Measurements from ENCODE around the gene PLCE1.

GRCh38 chr10:94037286-94037685 lies 43.6 kb downstream of the PLCE1 start:
- TF ChIP-seq, protein P1, sequence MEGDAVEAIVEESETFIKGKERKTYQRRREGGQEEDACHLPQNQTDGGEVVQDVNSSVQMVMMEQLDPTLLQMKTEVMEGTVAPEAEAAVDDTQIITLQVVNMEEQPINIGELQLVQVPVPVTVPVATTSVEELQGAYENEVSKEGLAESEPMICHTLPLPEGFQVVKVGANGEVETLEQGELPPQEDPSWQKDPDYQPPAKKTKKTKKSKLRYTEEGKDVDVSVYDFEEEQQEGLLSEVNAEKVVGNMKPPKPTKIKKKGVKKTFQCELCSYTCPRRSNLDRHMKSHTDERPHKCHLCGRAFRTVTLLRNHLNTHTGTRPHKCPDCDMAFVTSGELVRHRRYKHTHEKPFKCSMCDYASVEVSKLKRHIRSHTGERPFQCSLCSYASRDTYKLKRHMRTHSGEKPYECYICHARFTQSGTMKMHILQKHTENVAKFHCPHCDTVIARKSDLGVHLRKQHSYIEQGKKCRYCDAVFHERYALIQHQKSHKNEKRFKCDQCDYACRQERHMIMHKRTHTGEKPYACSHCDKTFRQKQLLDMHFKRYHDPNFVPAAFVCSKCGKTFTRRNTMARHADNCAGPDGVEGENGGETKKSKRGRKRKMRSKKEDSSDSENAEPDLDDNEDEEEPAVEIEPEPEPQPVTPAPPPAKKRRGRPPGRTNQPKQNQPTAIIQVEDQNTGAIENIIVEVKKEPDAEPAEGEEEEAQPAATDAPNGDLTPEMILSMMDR (conservative IDR thresholded peaks at IDR 0.05; ENCODE audit: low read depth in 2 of 2), result no peak
- TF ChIP-seq POLR2AphosphoS5 (IDR thresholded peaks at IDR 0.05; ENCODE audit: low read depth) (no peak), EZH2phosphoT487 (IDR thresholded peaks at IDR 0.05; ENCODE audit: unreplicated experiment) (no peak), EZH2 (IDR thresholded peaks at IDR 0.05; ENCODE audit: low read depth, unreplicated experiment) (no peak), REST (IDR thresholded peaks at IDR 0.05; ENCODE audit: unreplicated experiment) (no peak), NANOG (IDR thresholded peaks at IDR 0.05; ENCODE audit: borderline replicate concordance) (no peak), ZNF331 (CRISPR knock-in tag; IDR thresholded peaks at IDR 0.05; ENCODE audit: low read depth) (no peak), CREB1 (CRISPR knock-in tag; IDR thresholded peaks at IDR 0.05; ENCODE audit: low read depth) (no peak), JUNB (IDR thresholded peaks at IDR 0.05; ENCODE audit: unreplicated experiment) (no peak)
- TF ChIP-seq, protein P2, sequence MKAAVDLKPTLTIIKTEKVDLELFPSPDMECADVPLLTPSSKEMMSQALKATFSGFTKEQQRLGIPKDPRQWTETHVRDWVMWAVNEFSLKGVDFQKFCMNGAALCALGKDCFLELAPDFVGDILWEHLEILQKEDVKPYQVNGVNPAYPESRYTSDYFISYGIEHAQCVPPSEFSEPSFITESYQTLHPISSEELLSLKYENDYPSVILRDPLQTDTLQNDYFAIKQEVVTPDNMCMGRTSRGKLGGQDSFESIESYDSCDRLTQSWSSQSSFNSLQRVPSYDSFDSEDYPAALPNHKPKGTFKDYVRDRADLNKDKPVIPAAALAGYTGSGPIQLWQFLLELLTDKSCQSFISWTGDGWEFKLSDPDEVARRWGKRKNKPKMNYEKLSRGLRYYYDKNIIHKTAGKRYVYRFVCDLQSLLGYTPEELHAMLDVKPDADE (IDR thresholded peaks at IDR 0.05), result no peak
